SHP77 treated with DMSO at 0.1 percent for 48 hours (cell line): ENCODE measurements around the gene SEPTIN3.

ENCODE experiments used
- DNase-seq: peaks from one replicate; lab custom pipeline; 2025; lab: John Stamatoyannopoulos, UW

Gene SEPTIN3

DNA sequence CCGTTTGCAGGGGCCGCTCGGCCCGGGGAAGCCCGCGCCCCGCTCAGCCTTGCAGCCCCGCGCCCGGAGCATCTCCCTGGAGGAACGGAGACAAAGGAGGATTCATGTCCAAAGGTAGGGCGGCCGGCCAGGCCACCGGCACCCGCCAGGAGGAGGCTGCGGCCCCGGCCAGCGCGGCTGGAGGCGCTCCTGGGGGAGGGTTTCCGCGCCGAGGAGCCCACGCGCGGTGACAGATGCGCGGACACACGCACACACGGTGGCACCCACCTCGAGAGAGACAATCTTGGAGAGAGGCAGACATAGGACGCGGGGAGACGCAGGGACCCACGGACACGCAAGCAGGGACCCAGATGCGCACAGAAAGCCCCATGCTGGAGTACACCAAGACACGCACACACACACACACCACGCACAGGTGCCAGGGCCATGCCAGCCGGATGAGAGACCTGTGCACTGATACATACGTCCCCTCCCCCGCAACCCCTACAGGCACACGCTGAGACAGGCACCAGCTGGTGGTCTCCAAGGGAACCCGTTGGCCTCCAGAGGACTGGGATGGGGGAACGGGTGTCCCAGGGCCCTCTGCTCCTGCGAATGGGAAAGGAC lies 7.8 kb downstream of the SEPTIN3 start:
- no peak for DNase-seq

DNA sequence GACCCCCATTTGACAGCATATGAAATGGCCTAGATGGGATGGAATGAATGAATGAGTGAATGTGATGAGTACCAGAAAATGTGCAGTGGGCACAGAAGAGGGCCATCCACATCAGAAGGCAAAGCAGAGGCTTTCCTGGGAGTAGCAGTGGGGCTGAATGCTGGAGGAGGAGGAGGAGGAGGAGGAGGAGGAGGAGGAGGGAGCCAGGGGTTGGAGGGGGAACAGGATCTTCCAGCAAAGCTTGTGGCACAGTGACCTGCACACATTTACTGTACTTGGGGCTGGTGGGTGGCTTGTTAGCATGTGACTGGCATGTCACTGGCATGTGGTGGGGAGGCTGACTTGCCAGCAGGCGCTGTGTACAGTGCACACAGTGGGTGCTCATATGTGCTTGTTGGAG lies 9.5 kb downstream of the SEPTIN3 start:
- no peak for DNase-seq

GRCh38 chr22:41979423-41980250 lies 10.4 kb downstream of the SEPTIN3 start:
- no peak for DNase-seq

- no peak for DNase-seq
Observed at GRCh38 chr22:41982865-41983264, 13.6 kb downstream of the SEPTIN3 start.

DNA sequence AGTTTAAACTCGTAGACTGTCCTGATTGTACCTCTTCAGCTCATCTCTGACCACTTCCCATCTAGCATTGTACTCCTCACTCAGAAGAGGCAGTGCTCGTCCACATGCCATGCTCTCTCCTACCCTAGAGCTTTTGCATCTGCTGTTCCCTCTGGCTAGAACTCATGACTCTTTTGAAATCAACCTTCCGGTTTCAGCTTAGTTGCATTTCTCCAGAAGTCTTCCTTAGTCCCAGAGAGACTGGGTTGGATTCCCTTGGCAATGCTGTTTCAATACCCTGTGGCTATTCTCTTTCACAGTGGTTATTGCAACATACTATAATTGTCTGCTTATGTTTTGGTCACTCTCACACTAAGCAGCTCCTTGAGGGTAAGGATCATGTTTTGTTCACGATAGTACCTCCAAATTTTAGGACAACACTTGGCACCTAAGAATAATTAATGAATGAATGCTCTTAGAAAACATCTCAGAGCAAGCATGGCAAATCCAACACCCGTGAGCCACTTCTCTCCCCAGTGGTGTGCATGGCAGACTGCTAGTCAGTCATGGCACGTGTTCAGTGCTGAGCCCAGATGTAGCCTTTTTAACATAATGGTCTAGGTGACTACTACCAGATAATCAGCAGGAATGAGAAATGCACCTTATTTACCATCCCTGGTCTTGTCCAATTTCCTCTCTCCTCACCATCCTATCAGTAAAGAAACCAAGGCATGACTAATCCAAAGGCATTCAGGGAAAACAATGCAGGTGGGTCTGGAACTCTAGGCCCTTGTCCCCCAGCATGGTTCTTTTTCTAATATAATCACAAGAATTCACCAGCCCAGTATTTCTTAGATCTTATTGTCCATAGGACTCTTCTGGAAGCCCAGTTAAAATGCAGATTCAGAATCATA lies 14.5 kb downstream of the SEPTIN3 start:
- no peak for DNase-seq

- no peak for DNase-seq
Observed at GRCh38 chr22:41987276-41987675, 18.0 kb downstream of the SEPTIN3 start.

GRCh38 chr22:41989246-41989645 lies 20.0 kb downstream of the SEPTIN3 start:
- no peak for DNase-seq

GRCh38 chr22:41991111-41991510 lies 21.9 kb downstream of the SEPTIN3 start:
- no peak for DNase-seq

- no peak for DNase-seq
Observed at GRCh38 chr22:41992496-41992895, 23.3 kb downstream of the SEPTIN3 start.

DNA sequence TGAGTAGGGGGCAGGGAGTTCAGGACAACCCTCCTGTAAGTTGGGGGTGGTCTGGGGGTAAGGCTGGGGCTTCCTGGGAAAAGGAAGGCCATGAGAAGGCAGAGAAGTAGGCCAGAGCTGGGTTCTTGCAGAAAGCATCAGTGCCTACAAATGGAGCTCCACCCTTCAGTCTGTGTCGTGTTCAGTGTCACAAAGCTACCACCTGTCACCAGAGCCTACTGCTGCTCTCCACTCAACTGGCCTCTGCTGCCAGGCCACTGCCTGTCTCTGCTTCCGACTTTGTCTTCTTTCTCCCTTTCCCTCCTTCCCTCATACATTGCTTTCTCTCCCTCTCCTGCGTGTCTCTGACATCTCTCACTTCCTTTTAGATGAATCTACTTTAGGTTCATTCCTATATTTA lies 26.0 kb downstream of the SEPTIN3 start:
- no peak for DNase-seq

DNA sequence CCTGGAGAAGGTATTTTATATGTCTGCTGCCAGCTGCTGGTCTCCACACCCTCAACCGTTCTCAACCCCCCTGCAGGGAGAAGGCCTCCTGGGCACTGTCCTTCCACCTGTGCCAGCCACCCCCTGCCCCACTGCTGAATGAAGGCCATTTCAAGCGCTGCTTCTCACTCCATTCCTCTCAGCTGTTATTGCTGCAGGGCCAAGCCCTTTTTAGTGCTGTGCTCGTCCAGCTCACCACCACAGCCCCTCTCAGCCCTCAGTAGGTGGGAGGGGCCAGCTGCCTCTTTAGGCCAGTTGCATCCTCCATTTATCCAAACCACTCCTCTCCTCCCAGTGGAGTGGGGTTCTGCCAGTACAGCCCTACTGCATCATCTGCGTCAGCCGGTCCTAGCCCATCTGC lies 27.6 kb downstream of the SEPTIN3 start:
- DNase-seq = no peak

GRCh38 chr22:41998361-41999261 lies 29.4 kb downstream of the SEPTIN3 start, which contains the start of gene WBP2NL:
Gene WBP2NL (plus strand): TSS chr22:41998788. CDS start chr22:41998819, 31 bp downstream.
- peak; percentile 51 for DNase-seq

- no peak for DNase-seq
Observed at GRCh38 chr22:42000466-42000865, 31.2 kb downstream of the SEPTIN3 start.

- DNase-seq = no peak
Observed at GRCh38 chr22:42001121-42001520, 31.9 kb downstream of the SEPTIN3 start.

GRCh38 chr22:42001706-42002105 lies 32.5 kb downstream of the SEPTIN3 start:
- no peak for DNase-seq

- DNase-seq = no peak
Observed at GRCh38 chr22:42007922-42008321, 38.7 kb downstream of the SEPTIN3 start.

DNA sequence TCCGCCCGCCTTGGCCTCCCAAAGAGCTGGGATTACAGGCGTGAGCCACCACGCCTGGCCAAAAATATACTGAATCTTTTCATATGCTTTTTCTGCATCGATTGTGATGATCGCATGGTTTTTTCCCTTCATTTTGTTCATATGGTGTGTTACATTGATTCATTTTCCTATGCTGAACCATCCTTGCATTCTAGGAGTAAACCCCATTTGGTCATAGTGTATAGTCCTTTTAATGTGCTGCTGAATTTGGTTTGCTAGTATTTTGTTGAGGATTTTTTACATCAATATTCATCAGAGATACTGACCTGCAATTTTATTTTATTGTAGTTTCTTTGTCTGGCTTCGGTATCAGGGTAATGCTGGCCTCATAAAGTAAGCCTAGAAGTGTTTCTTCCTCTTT lies 41.5 kb downstream of the SEPTIN3 start:
- no peak for DNase-seq

GRCh38 chr22:42013385-42013784 lies 44.1 kb downstream of the SEPTIN3 start:
- no peak for DNase-seq

DNA sequence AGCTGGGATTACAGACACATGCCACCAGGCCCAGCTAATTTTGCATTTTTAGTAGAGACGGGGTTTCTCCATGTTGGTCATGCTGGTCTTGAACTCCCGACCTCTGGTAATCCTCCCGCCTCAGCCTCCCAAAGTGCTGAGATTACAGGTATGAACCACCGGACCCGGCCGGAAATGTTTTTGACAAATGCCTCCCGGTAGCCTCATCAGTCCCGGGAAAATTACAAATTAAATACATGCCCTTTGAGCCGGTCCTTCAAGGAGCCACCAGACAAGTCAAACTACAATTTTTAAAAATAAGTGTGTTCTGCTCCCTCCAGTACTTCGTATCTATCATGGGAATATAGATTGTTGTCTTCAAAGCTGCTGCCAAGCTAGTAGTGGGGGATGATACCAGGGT lies 46.9 kb downstream of the SEPTIN3 start:
- DNase-seq = no peak

DNA sequence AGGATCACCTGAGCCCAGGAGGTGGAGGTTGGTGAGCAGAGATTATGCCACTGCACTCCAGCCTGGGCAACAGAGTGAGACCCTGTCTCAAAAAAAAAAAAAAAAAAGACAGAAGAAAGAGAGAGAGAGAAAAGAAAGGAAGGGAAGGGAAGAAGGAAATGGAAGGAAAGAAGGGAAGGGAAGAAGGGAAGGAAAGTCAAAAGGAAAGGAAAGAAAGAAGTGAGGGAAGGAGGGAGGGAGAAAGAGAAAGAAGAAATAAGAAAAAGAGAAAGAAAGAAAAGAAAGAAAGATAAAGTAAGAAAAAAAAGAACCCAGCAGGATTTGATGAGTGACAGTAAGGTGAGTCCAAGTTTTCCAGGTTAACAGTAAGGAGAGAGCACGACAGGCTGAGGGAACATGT lies 49.0 kb downstream of the SEPTIN3 start:
- no peak for DNase-seq
